DMS153 treated with DMSO at 0.1 percent for 48 hours (cell line): ENCODE results near the gene APAF1.
"Not testable (repeated sequence)": the region's sequence is repeated elsewhere in the genome, so short reads cannot be mapped to it uniquely, and the experiment has no call there.

ENCODE experiments used
- DNase-seq: peaks from one replicate; lab custom pipeline; 2025; ENCODE audit not compliant: unreplicated experiment; lab: John Stamatoyannopoulos, UW

APAF1 gene

GRCh38 chr12:98755855-98756254 lies 110.8 kb downstream of the APAF1 start:
- DNase-seq, result not testable (repeated sequence)

- DNase-seq, result no peak
Observed at GRCh38 chr12:98757455-98757854, 112.4 kb downstream of the APAF1 start.

GRCh38 chr12:98758331-98758730 lies 113.2 kb downstream of the APAF1 start:
- no peak for DNase-seq

GRCh38 chr12:98763656-98764055 lies 118.6 kb downstream of the APAF1 start:
- no peak for DNase-seq

DNA sequence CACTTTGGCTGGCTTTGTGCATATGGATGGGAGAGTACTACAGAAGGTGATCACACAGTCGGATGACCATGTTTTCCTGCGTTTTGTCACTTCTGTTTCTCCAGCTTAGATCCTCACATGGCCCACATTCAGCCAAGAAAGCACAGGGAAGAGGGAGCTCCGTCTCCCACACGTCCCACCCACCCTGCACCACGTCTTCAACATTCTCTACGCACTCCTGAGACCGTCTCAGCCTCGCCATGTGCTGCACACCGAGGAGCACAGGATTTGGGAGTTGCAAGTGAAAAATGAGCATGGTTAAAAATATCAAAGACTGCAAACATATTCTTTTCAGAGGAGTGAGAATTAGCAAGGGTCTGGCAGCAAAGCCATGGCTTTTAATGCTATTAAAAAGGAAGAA lies 122.2 kb downstream of the APAF1 start:
- DNase-seq, result no peak

- no peak for DNase-seq
Observed at GRCh38 chr12:98769068-98769467, 124.0 kb downstream of the APAF1 start.

- DNase-seq, result no peak
Observed at GRCh38 chr12:98770230-98770629, 125.1 kb downstream of the APAF1 start.

DNA sequence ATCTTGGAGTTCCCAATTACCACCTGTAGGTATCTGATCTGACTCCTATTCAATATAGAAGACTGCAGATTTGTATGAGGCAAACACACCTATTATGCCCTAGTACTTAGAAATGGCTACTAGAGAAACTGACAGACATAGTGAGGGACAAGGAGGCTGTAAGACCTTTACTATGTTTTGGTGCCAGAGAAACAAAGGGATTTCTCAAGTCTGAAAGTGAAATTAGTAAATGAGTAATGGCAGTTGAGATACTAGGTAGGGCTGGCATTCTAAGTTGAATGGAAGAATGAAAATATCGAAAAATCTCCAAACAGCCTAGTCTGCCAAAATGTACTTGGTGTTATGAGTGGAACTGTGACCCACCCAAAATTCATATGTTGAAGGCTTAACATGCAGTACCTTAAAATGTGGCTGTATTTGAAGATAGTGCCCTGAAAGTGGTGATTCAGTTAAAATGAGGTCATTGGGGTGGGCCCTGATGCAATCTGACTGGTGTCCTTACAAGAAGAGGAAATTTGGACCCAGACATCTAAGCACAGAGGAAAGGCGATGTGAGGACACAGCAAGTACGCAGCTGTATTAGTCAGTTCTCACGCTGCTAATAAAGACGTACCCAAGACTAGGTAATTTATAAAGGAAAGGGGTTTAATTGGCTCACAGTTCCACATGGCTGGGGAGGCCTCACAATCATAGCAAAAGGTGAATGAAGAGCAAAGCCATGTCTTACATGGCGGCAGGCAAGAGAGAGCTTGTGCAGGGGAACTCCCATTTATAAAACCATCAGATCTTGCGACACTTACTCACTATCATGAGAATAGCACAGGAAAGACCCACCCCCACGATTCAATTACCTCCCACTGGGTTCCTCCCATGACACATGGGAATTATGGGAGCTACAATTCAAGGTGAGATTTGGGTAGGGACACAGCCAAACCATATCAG lies 127.0 kb downstream of the APAF1 start:
- DNase-seq, result no peak

DNA sequence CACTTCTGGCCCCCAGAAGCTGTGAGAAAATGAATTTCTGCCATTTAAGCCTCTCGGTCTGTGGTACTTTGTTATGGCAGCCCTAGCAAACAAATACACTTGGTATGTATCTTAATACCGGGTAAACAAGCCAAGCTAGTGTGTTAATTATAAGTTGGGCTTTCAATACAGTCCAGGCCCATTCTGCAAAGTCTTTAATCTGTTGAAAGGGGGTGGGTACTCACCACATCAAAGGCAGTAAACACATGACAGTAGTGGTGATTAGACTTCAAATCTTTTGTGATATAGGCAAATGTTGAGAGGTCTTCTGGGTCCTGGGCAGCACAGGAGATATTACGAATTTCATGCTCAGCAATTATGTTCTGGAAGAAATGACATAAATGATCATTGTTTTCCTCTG lies 127.7 kb downstream of the APAF1 start:
- no peak for DNase-seq

DNA sequence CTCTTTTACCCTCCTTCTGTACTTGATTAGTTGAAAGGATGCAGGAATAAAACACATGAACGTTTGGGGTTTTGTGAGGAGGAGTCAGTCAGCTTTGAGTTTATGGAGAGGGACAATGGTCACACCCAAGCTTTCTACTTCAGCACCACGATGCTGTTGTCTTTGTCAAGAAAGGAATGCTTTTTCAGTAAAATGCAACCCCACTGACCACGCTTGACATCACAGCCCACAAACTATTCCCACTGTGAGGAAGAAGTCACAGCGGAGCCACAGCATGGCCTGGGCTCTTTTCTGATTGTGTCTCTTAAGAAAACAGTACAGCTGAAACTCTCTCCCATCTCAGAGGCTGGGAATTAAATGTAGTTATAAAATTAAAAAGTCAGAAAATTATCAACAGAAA lies 135.2 kb downstream of the APAF1 start:
- no peak for DNase-seq

- no peak for DNase-seq
Observed at GRCh38 chr12:98783420-98783819, 138.3 kb downstream of the APAF1 start.
